GM12878 (cell line): ENCODE results near the gene YKT6. TPM values are rescaled to one million over a fixed set of nuclear protein-coding genes. Genes with fewer than 3 reads are reported as not detected.

Source experiments
- ATAC-seq: fragments of 200-7000 bp; cut with Tn5 transposase; 3 replicates; pipeline ENCODE4 v1.9.1; 2020; ENCODE audit warnings: mild to moderate bottlenecking, moderate library complexity
- BruUV-seq: library from RNA; stranded (reverse); fragments of 400-500 nt; replicated peaks from 2 replicates; lab custom pipeline; 2021; lab: Mats Ljungman, UMichigan
- CTCF ChIA-PET: fragments of 300-600 bp; sonication (Branson Sonifier 250); formaldehyde crosslinking; extraction: SDS; loops from one replicate; lab custom pipeline; 2021; ENCODE audit warnings: inconsistent platforms; lab: Yijun Ruan, JAX
- POLR2A ChIA-PET: fragments of 350-600 bp; formaldehyde crosslinking; extraction: SDS; loops from one replicate; lab custom pipeline; 2021; ENCODE audit warnings: inconsistent platforms; lab: Charles Lee
- RAD21 ChIA-PET: fragments of 300-600 bp; sonication (Branson Sonifier 250); formaldehyde crosslinking; loops from one replicate; lab custom pipeline; 2023; ENCODE audit warnings: antibody characterized with exemption; ENCODE audit not compliant: unreplicated experiment; lab: Charles Lee
- SMC1A ChIA-PET: fragments of 300-600 bp; sonication (Branson Sonifier 250); formaldehyde crosslinking; loops from one replicate; lab custom pipeline; 2023; ENCODE audit not compliant: unreplicated experiment, uncharacterized antibody; lab: Charles Lee
- DNase-seq: peaks from one replicate; pipeline ENCODE4 v3.0.0-alpha.2; 2011; ENCODE audit warnings: low read depth, low spot score
- FAIRE-seq: peaks from 3 replicates; lab custom pipeline; 2011; peaks lifted over from hg19 to GRCh38; lab: Jason Lieb, UNC
- H2AFZ ChIP-seq: 2 replicates; pipeline ENCODE4 v1.6.0; 2011; ENCODE audit warnings: low read depth, low read length, control low read depth; ENCODE audit not compliant: control insufficient read depth
- H3K27ac ChIP-seq: 2 replicates; pipeline ENCODE4 v1.5.1; 2011; ENCODE audit warnings: control low read depth; ENCODE audit not compliant: control insufficient read depth, insufficient read depth
- H3K27me3 ChIP-seq, 2 experiments: replicated peaks in 1 of 2; 2 replicates each; pipeline versions ENCODE4 v1.6.0 to v1.6.1; 2011; ENCODE audit warnings: low read length in 1 of 2; ENCODE audit not compliant: control insufficient read depth in 2 of 2, insufficient read depth in 2 of 2
- H3K36me3 ChIP-seq, 2 experiments: 2 replicates each; pipeline ENCODE4 v1.5.1; 2011; ENCODE audit warnings: low read length in 1 of 2; ENCODE audit not compliant: control insufficient read depth in 2 of 2, insufficient read depth in 2 of 2
- H3K4me1 ChIP-seq: 2 replicates; pipeline ENCODE4 v1.6.1; 2011; ENCODE audit warnings: mild to moderate bottlenecking, low read length, moderate library complexity, mixed read lengths; ENCODE audit not compliant: control insufficient read depth, insufficient read depth
- H3K4me2 ChIP-seq: 2 replicates; pipeline ENCODE4 v1.6.0; 2011; ENCODE audit warnings: control low read depth; ENCODE audit not compliant: control insufficient read depth, insufficient read depth
- H3K4me3 ChIP-seq: fragments of 200-600 bp; sonication (generic); 2 replicates; pipeline ENCODE4 v1.5.1; 2016
- H3K79me2 ChIP-seq: 2 replicates; pipeline ENCODE4 v1.6.0; 2011; ENCODE audit warnings: low read length; ENCODE audit not compliant: control insufficient read depth, insufficient read depth
- H3K9ac ChIP-seq: 2 replicates; pipeline ENCODE4 v1.8.0; 2011; ENCODE audit warnings: low read length, control low read depth, mixed read lengths; ENCODE audit not compliant: control insufficient read depth, insufficient read depth
- H3K9me3 ChIP-seq: replicated peaks from 3 replicates; pipeline ENCODE4 v1.5.1; 2011; ENCODE audit warnings: mild to moderate bottlenecking, low read length; ENCODE audit not compliant: control insufficient read depth, insufficient read depth
- H4K20me1 ChIP-seq: 2 replicates; pipeline ENCODE4 v1.6.0; 2011; ENCODE audit not compliant: control insufficient read depth, insufficient read depth
- CBFB ChIP-seq: IDR thresholded peaks from 2 replicates; pipeline ENCODE4 v1.6.1; 2016; ENCODE audit warnings: antibody characterized with exemption, low read depth
- GABPA ChIP-seq: IDR thresholded peaks from 2 replicates; pipeline ENCODE4 v1.6.1; 2014; ENCODE audit warnings: antibody characterized with exemption, low read depth, mild to moderate bottlenecking, inconsistent platforms
- HDAC2 ChIP-seq: fragments of 200-600 bp; sonication (generic); IDR thresholded peaks from 2 replicates; pipeline ENCODE4 v1.6.1; 2017
- IKZF1 ChIP-seq: fragments of 450-650 bp; conservative IDR thresholded peaks from 2 replicates; pipeline ENCODE4 v1.6.1; 2017; ENCODE audit warnings: antibody characterized with exemption, mild to moderate bottlenecking
- KLF5 ChIP-seq: fragments of 450-650 bp; IDR thresholded peaks from 2 replicates; pipeline ENCODE4 v1.6.1; 2014; ENCODE audit warnings: mild to moderate bottlenecking; ENCODE audit not compliant: partially characterized antibody
- MTA2 ChIP-seq: fragments of 450-650 bp; IDR thresholded peaks from 2 replicates; pipeline ENCODE4 v1.6.1; 2016; ENCODE audit warnings: low read depth, mild to moderate bottlenecking, moderate library complexity
- RUNX3 ChIP-seq: IDR thresholded peaks from 2 replicates; pipeline ENCODE4 v1.6.1; 2012; ENCODE audit warnings: low read length, inconsistent platforms
- SIX5 ChIP-seq: IDR thresholded peaks from 2 replicates; pipeline ENCODE4 v1.6.1; 2011; ENCODE audit warnings: mild to moderate bottlenecking, low read depth, low read length, moderate library complexity; ENCODE audit not compliant: severe bottlenecking
- SUZ12 ChIP-seq: fragments of 200-600 bp; sonication (generic); IDR thresholded peaks from one replicate; pipeline ENCODE4 v1.6.1; 2018; ENCODE audit warnings: antibody characterized with exemption, mild to moderate bottlenecking; ENCODE audit not compliant: unreplicated experiment
- TAF1 ChIP-seq: IDR thresholded peaks from 2 replicates; pipeline ENCODE4 v1.6.1; 2011; ENCODE audit warnings: mild to moderate bottlenecking, low read depth, low read length, borderline replicate concordance
- WGBS: methylation state at CpG from one replicate; pipeline ENCODE4 v1.1.6; 2016; ENCODE audit warnings: low lambda C conversion rate; ENCODE audit not compliant: insufficient replicate concordance, insufficient coverage; ENCODE audit errors: missing lambda C conversion rate; 5-methylcytosine and 5-hydroxymethylcytosine counted together
- in situ Hi-C: fragments of 300-500 bp; cut with MboI; formaldehyde crosslinking; loops from 9 replicates; pipeline ENCODE4 v1.14.3; 2018; ENCODE audit warnings: mixed read lengths
- intact Hi-C: fragments of 100-400 bp; cut with micrococcal nuclease; formaldehyde crosslinking; loops from one replicate; pipeline ENCODE4 v1.14.2; 2022; ENCODE audit not compliant: unreplicated experiment
- polyA plus RNA-seq, 11 experiments: library from polyadenylated mRNA; depleted of rRNA in 4 of 11; unstranded in 6 of 11; stranded (reverse) in 5 of 11; fragments of >200 nt; fragmentation: Nextera tagmentation in 4 of 11; fragmentation: Illumina TruSeq in 1 of 11; extraction: Ambion mirVana in 4 of 11; extraction: Trizol in 1 of 11; gene quantifications; 1 replicate in 1 of 11; 2 replicates in 10 of 11; pipeline versions ENCODE4 v1.2.1 to v1.2.3, GENCODE V29; 2011 to 2016; ENCODE audit warnings: inconsistent platforms in 2 of 11, missing spikeins in 2 of 11, low read depth in 1 of 11
- total RNA-seq, 4 experiments: library from RNA; depleted of rRNA in 3 of 4; stranded (reverse); fragments of >200 nt in 3 of 4; fragmentation: Illumina TruSeq in 1 of 4; extraction: Trizol in 1 of 4; gene quantifications; 2 replicates each; pipeline versions ENCODE4 v1.2.1 to v1.2.3, GENCODE V29; 2013 to 2021
- TF ChIP-seq, protein P1 (sequence below): IDR thresholded peaks from 2 replicates; pipeline ENCODE4 v1.6.1; 2012; ENCODE audit warnings: low read depth, low read length, improper control_type of control experiment
- TF ChIP-seq, protein P2 (sequence below): fragments of 450-650 bp; IDR thresholded peaks from 2 replicates; pipeline ENCODE4 v1.6.1; 2014; ENCODE audit warnings: mild to moderate bottlenecking
- TF ChIP-seq, protein P3 (sequence below): fragments of 450-650 bp; formaldehyde crosslinking; IDR thresholded peaks from 2 replicates; pipeline ENCODE4 v1.4.0; 2020; ENCODE audit warnings: mild to moderate bottlenecking, moderate library complexity

The YKT6 gene
- total and polyA plus RNA-seq, 10 of the 15 experiments (the other 5 are each of a cell fraction or from before 2014, with no cell fraction given) = 1.7 to 95.2 (median 70.5) TPM

DNA sequence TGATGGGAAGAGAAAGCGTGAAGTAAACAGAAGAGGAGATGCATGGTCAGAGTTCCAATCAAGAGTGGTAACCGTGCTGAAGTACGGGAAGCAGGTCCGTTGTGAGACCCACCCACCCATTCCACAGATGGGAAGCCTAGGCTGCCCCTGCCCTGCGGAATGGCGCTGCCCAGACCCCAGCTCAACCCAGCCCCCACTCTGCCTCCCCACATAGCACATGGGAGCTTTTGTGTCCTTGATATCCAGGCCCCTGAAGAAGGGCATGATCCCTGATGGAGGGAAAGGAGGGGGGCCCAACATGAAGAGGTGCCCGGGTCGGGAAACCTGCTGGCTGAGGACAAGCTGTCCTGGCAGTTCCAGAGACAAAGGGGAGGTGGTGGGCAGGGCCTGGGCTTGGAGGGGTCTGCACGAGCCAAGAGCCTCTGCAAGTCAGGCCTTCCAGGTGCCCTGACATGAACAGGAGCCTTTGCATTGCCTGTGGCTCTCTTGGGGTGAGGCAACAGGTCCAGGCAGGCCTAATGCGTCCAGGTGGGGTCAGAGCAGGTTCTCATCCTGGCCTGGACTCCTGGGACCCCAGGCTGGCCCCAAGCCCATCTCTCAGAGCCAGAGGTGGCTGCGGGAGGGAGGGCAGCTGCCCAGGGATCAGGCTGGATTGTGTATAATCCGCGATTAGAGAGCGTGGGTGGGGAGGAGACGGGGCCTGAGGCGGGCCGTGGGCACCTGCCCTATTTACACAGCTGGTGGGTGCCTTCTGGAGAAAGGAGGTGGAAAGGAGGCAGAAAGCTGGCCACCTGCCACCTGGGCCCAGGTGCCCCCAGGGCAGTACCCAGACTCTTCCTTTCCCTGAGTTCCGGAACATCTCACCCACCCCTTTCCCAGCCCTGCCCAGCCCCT is 23.5 kb downstream of the YKT6 start:
- ChIA-PET POLR2A (no interaction called here), RAD21 (no interaction called here), SMC1A (interaction anchor here (0.5 kb wide), 1 partner anchor 10 kb away, joined by 3 read pairs; no protein-coding TSS in a partner anchor), CTCF (no interaction called here)
- no TSS peak for BruUV-seq
- Histone ChIP-seq H3K27ac (no peak overlapping the region), H4K20me1 (no peaks in the 10 kb centered on the region), H3K4me3 (no peak overlapping the region), H3K9me3 (no peaks in the 10 kb centered on the region), H3K79me2 (no peaks in the 10 kb centered on the region), H3K9ac (no peak overlapping the region), H2AFZ (no peak overlapping the region), H3K4me1 (no peaks in the 10 kb centered on the region), H3K4me2 (no peak overlapping the region), H3K27me3 (no peaks in the 10 kb centered on the region), H3K36me3 (no peaks in the 10 kb centered on the region)
- in situ Hi-C loops (no loop called here), intact Hi-C loops (no loop called here)
- FAIRE-seq (no peak), ATAC-seq (no peak), DNase-seq (no peak)
- 48% methylated on average over 18 of the region's 18 CpGs for WGBS
- TF ChIP-seq MTA2 (no peak), SUZ12 (no peak), KLF5 (no peak), HDAC2 (no peak), TAF1 (no peak), GABPA (no peak), SIX5 (no peak), IKZF1 (no peak), CBFB (no peak), RUNX3 (no peak)
- TF ChIP-seq, protein P1, sequence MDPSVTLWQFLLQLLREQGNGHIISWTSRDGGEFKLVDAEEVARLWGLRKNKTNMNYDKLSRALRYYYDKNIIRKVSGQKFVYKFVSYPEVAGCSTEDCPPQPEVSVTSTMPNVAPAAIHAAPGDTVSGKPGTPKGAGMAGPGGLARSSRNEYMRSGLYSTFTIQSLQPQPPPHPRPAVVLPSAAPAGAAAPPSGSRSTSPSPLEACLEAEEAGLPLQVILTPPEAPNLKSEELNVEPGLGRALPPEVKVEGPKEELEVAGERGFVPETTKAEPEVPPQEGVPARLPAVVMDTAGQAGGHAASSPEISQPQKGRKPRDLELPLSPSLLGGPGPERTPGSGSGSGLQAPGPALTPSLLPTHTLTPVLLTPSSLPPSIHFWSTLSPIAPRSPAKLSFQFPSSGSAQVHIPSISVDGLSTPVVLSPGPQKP = no peak
- TF ChIP-seq, protein P2, sequence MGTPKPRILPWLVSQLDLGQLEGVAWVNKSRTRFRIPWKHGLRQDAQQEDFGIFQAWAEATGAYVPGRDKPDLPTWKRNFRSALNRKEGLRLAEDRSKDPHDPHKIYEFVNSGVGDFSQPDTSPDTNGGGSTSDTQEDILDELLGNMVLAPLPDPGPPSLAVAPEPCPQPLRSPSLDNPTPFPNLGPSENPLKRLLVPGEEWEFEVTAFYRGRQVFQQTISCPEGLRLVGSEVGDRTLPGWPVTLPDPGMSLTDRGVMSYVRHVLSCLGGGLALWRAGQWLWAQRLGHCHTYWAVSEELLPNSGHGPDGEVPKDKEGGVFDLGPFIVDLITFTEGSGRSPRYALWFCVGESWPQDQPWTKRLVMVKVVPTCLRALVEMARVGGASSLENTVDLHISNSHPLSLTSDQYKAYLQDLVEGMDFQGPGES = no peak
- TF ChIP-seq, protein P3, sequence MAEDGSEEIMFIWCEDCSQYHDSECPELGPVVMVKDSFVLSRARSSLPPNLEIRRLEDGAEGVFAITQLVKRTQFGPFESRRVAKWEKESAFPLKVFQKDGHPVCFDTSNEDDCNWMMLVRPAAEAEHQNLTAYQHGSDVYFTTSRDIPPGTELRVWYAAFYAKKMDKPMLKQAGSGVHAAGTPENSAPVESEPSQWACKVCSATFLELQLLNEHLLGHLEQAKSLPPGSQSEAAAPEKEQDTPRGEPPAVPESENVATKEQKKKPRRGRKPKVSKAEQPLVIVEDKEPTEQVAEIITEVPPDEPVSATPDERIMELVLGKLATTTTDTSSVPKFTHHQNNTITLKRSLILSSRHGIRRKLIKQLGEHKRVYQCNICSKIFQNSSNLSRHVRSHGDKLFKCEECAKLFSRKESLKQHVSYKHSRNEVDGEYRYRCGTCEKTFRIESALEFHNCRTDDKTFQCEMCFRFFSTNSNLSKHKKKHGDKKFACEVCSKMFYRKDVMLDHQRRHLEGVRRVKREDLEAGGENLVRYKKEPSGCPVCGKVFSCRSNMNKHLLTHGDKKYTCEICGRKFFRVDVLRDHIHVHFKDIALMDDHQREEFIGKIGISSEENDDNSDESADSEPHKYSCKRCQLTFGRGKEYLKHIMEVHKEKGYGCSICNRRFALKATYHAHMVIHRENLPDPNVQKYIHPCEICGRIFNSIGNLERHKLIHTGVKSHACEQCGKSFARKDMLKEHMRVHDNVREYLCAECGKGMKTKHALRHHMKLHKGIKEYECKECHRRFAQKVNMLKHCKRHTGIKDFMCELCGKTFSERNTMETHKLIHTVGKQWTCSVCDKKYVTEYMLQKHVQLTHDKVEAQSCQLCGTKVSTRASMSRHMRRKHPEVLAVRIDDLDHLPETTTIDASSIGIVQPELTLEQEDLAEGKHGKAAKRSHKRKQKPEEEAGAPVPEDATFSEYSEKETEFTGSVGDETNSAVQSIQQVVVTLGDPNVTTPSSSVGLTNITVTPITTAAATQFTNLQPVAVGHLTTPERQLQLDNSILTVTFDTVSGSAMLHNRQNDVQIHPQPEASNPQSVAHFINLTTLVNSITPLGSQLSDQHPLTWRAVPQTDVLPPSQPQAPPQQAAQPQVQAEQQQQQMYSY (CRISPR knock-in tag) = no peak
